Neural crest cell (in vitro differentiated cells): Measurements from ENCODE around the gene IGLL1. TPM values are rescaled to one million over a fixed set of nuclear protein-coding genes. Genes with fewer than 3 reads are reported as not detected.
"Not testable (repeated sequence)": the region's sequence is repeated elsewhere in the genome, so short reads cannot be mapped to it uniquely, and the experiment has no call there.

ENCODE experiments used
- DNase-seq: peaks from one replicate; pipeline ENCODE4 v3.0.0; 2021; ENCODE audit warnings: low read depth, mixed read lengths, low spot score
- H3K27ac Mint-ChIP-seq: one replicate; pipeline ENCODE4 v1.8.0; 2021; ENCODE audit warnings: mild to moderate bottlenecking, mixed read lengths; ENCODE audit not compliant: unreplicated experiment
- H3K27me3 Mint-ChIP-seq: 2 replicates; pipeline ENCODE4 v1.8.0; 2021; ENCODE audit warnings: low read depth, mild to moderate bottlenecking, mixed read lengths
- H3K36me3 Mint-ChIP-seq: 2 replicates; pipeline ENCODE4 v1.8.0; 2021; ENCODE audit warnings: low read depth, mild to moderate bottlenecking, mixed read lengths
- H3K4me1 Mint-ChIP-seq: 2 replicates; pipeline ENCODE4 v1.8.0; 2021; ENCODE audit warnings: mixed read lengths
- H3K4me3 Mint-ChIP-seq: one replicate; pipeline ENCODE4 v1.8.0; 2021; ENCODE audit warnings: mild to moderate bottlenecking, mixed read lengths
- H3K9me3 Mint-ChIP-seq: 2 replicates; pipeline ENCODE4 v1.8.0; 2021; ENCODE audit warnings: mixed read lengths
- CTCF ChIP-seq: fragments of 200-600 bp; sonication (generic); conservative IDR thresholded peaks from 2 replicates; pipeline ENCODE4 v1.5.0; 2021; ENCODE audit warnings: antibody characterized with exemption, mild to moderate bottlenecking
- total RNA-seq: library from RNA; stranded (reverse); gene quantifications from 2 replicates; pipeline ENCODE4 v1.2.1, GENCODE V29; 2021

IGLL1 gene
- total RNA-seq, 1 donor from 2014 or later = not detected

- no peak overlapping the region for H3K27ac Mint-ChIP-seq
- no peaks in the 10 kb centered on the region for H3K27me3 Mint-ChIP-seq
- H3K4me3 Mint-ChIP-seq = no peak overlapping the region
- DNase-seq = no peak
- no peak for TF ChIP-seq CTCF
- H3K4me1 Mint-ChIP-seq = peaks cover 5% of the 10 kb centered on the region
- H3K9me3 Mint-ChIP-seq = no peaks in the 10 kb centered on the region
- H3K36me3 Mint-ChIP-seq = no peaks in the 10 kb centered on the region
Measured at GRCh38 chr22:23551385-23551784, 28.7 kb downstream of the IGLL1 start.

- H3K9me3 Mint-ChIP-seq = no peaks in the 10 kb centered on the region
- H3K27me3 Mint-ChIP-seq = no peaks in the 10 kb centered on the region
- no peak overlapping the region for H3K4me3 Mint-ChIP-seq
- no peak for TF ChIP-seq CTCF
- H3K27ac Mint-ChIP-seq = no peak overlapping the region
- DNase-seq = no peak
- H3K36me3 Mint-ChIP-seq = no peaks in the 10 kb centered on the region
- H3K4me1 Mint-ChIP-seq = peaks cover 3% of the 10 kb centered on the region
Measured at GRCh38 chr22:23550049-23550650, 29.9 kb downstream of the IGLL1 start.

- Mint-ChIP-seq H3K27me3 (no peaks in the 10 kb centered on the region), H3K4me1 (no peaks in the 10 kb centered on the region), H3K4me3 (no peak overlapping the region), H3K9me3 (no peaks in the 10 kb centered on the region), H3K27ac (no peak overlapping the region), H3K36me3 (no peaks in the 10 kb centered on the region)
- DNase-seq = no peak
- no peak for TF ChIP-seq CTCF
Measured at GRCh38 chr22:23549198-23549595, 30.9 kb downstream of the IGLL1 start.

GRCh38 chr22:23548501-23549197 is 31.4 kb downstream of the IGLL1 start:
- Mint-ChIP-seq H3K4me3 (no peak overlapping the region), H3K27ac (no peak overlapping the region), H3K36me3 (no peaks in the 10 kb centered on the region), H3K27me3 (no peaks in the 10 kb centered on the region), H3K9me3 (no peaks in the 10 kb centered on the region), H3K4me1 (no peaks in the 10 kb centered on the region)
- no peak for TF ChIP-seq CTCF
- DNase-seq = no peak

- Mint-ChIP-seq H3K36me3 (no peaks in the 10 kb centered on the region), H3K4me1 (no peaks in the 10 kb centered on the region), H3K4me3 (no peak overlapping the region), H3K27me3 (no peaks in the 10 kb centered on the region), H3K9me3 (no peaks in the 10 kb centered on the region), H3K27ac (no peak overlapping the region)
- TF ChIP-seq CTCF = no peak
- no peak for DNase-seq
Measured at GRCh38 chr22:23547818-23548500, 32.1 kb downstream of the IGLL1 start.

DNA sequence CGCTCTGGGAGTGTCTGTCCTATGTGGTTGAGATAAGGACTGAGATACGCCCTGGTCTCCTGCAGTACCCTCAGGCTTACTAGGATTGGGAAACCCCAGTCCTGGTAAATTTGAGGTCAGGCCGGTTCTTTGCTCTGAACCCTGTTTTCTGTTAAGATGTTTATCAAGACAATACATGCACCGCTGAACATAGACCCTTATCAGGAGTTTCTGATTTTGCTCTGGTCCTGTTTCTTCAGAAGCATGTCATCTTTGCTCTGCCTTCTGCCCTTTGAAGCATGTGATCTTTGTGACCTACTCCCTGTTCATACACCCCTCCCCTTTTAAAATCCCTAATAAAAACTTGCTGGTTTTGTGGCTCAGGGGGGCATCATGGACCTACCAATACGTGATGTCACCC is 32.7 kb downstream of the IGLL1 start:
- H3K27ac Mint-ChIP-seq, H3K27me3 Mint-ChIP-seq, H3K36me3 Mint-ChIP-seq, H3K4me3 Mint-ChIP-seq, H3K4me1 Mint-ChIP-seq, DNase-seq, H3K9me3 Mint-ChIP-seq: not testable (repeated sequence)
